Measurements from ENCODE around the gene CUL1.

CUL1 gene

DNA sequence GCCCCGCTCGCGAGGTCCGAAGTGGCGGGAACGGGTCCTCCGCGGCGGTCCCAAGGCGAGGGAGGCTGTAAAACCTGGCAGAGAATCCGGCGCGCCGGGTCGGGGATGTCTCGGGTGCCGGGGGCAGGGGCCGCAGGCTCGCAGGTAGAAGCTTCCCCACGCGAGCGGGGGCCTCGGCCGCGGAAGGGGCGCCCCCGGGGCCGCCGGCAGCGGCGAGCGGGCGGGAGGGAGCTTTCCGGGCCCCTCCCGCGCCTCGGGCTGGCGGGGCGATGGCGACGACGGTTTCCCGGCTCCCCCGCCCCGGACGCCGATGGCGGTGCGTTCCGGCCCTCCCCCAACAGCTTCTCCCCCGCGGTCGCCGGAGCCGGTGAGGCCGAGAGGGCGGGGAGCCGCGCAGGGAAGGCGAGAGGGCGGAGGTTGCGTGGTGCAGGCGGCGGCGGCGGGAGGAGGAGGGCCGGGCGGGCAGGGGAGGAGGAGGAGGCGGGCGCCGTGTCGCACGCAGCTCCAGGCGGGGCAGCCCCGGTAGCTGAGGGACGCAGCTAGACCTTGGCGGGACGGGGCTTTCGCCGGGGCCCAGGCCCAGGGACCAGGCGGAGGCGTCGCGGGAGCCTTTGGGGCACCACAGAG, at the start of gene CUL1:
Gene CUL1, plus strand, starts transcription at position 507 of the 627 bp plus-strand sequence. CDS start 31,220 bp downstream, outside the sequence.
- peak within 1 kb of the TSS; percentile 65 to 94 (median 87) for H3K4me3 ChIP-seq

GRCh38 chr7:148650232-148650858, 48.4 kb upstream of the CUL1 start:
- no peak overlapping the region for H3K27ac ChIP-seq

More for the DNA sequence above, at the start of gene CUL1:
- H3K27ac ChIP-seq = peak within 1 kb of the TSS; percentile 90 to 100 (median 98)

DNA sequence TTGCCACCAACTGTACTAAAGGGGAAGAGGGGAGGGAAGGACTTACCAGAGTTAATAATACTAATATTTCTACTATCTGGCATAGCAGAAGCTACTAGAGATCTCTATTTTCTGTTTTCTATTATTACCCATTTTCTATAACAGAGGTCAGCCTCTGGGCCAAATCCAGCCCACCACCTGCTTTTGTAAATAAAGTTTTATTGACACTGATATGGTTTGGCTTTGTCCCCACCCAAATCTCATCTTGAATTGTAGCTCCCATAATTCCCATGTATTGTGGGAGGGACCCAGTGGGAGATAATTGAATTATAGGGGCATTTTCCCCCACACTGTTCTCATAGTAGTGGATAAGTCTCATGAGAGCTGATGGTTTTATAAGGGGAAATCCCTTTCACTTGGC, 45.9 kb upstream of the CUL1 start:
- Histone ChIP-seq H3K4me3 (no peak overlapping the region), H3K27ac (no peak overlapping the region)

More at GRCh38 chr7:148650232-148650858, 48.4 kb upstream of the CUL1 start:
- H3K4me3 ChIP-seq = no peak overlapping the region

DNA sequence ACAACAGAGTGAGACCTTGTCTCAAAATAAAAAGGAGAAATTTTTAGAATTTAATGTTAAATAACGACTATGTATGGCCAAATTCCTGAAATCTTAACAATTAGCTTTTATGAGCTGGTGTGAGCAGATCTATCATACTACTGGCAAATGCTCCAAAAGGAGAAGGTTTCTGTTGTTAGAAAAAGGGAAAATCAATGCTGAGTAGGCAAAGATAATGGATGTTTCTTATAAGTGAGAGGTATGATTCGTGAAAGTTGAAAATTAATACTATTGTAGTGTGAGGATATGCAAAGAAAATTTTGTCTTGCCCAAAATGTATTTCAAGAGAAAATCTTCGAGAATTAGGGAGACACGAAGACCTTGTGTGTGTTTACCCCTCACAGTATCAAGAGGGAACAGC, 40.8 kb upstream of the CUL1 start:
- H3K4me3 ChIP-seq = no peak overlapping the region
- H3K27ac ChIP-seq = no peak overlapping the region

GRCh38 chr7:148661471-148661870, 37.2 kb upstream of the CUL1 start:
- H3K4me3 ChIP-seq = no peak overlapping the region
- no peak overlapping the region for H3K27ac ChIP-seq

DNA sequence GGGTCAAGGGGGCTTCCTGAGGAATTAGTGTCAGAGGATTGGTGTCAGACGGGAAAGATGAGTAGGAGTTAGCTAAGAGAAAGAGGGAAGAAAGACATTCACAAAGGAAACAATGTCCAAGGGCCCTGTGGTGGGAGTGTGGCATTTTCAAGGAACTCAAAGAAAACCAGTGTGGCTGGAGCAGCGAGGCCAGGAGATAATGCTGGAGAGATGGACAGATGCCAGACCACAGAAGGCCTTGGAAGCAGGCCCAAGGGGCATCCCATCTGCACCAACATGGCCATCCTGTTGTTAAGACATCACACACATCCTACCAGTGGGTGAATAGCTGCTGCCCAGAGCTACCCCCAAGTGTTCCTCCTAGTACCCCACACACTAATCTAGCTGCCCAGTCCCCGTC, 36.1 kb upstream of the CUL1 start:
- no peak overlapping the region for H3K27ac ChIP-seq

DNA sequence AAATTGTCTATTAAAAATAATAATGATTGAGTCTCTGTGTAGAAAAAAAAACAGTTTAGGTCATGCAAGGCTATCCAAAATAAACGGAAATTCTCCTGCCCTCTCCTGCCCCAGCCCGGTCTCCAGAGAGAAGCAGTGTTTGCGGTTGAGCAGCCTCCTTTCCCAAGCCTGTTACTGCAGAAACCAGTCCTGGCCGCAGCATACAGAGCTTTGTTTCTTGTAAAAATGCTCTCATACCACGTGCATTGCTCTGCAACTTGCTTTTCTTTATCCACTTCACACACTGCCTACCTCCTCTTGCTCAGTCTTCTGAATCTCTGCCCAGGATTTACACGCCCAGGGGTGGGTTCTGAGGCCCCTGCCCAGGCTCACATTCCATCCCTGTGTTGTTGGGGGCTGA, 34.4 kb upstream of the CUL1 start:
- Histone ChIP-seq H3K4me3 (no peak overlapping the region), H3K27ac (no peak overlapping the region)

More for the DNA sequence above, 36.1 kb upstream of the CUL1 start:
- no peak overlapping the region for H3K4me3 ChIP-seq

- no peak overlapping the region for H3K4me3 ChIP-seq
- H3K27ac ChIP-seq = no peak overlapping the region
Measured at GRCh38 chr7:148665221-148665620, 33.5 kb upstream of the CUL1 start.

DNA sequence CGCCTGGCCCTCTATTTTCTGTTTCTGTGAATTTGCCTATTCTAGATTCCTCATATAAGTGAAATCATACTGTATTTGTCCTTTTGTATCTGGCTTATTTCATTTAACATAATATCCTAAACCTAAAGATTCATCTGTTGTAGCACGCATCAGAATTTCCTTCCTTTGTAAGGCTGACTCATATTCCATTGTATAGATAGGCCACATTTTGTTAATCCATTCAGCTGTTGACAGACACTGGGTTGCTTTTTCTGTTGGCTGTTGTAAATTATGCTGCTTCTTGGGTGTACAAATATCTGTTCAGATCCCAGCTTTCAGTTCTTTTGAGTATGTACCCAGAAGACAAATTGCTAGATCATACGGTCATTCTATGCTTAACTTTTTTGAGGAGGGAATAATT, 28.8 kb upstream of the CUL1 start:
- no peak overlapping the region for H3K27ac ChIP-seq
- H3K4me3 ChIP-seq = no peak overlapping the region

GRCh38 chr7:148670374-148670773, 28.3 kb upstream of the CUL1 start:
- no peak overlapping the region for H3K27ac ChIP-seq

GRCh38 chr7:148670807-148671206, 27.9 kb upstream of the CUL1 start:
- Histone ChIP-seq H3K27ac (no peak overlapping the region), H3K4me3 (no peak overlapping the region)

More at GRCh38 chr7:148670374-148670773, 28.3 kb upstream of the CUL1 start:
- H3K4me3 ChIP-seq = no peak overlapping the region

DNA sequence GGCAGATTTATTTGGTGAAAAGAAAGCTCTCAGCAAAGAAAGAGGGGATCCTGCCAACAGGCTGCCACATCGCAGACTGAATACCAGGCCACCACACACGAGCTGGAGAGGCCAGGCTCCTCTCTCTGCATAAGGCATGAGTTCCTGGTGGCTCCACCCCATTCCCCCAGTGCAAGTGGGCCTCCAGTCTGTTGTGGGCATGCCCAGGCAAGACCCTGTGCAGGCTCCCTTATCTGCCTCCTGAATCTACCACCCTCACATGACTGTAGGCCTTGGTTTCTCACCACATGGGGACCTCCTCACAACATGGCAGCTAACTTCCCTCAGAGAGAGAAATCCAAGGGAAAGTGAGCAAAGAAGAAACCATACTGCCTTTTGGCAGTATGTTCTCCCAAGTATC, 26.7 kb upstream of the CUL1 start:
- Histone ChIP-seq H3K27ac (no peak overlapping the region), H3K4me3 (no peak overlapping the region)

DNA sequence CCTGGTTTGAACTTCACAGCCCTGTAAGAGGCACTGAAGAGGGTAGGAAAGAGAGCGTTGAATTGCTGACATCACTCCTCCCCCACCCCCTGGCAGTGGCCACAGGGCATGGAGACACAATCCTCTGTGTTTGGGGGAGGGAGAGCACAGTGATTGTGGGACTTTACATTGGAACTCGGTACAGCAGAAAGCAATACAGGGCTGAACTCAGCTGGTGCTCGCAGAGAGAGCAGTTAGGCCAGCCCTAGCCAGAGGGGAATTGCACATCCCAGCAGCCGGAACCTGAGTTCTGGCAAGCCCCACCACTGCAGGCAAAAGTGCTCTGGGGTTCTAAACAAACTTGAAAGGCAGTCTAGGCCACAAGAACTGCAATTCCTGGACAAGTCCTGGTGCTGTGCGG, 24.0 kb upstream of the CUL1 start:
- Histone ChIP-seq H3K4me3 (no peak overlapping the region), H3K27ac (no peak overlapping the region)

DNA sequence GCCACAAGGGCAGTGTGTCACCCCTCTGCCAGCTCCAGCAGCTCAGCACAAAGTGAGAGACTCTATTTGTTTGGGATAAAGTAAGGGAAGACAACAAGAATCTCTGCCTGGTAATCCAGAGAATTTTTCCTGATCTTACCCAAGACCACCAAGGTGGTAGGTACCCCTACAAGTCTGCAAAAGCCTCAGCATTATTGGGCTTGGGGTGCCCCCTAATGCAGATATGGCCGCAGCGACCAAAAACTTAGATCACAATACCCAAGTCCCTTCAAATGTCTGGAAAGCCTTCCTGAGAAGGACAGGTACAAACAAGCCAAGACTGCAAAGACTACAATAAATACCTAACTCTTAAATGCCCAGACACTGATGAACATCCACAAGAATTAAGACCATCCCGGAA, 22.4 kb upstream of the CUL1 start:
- no peak overlapping the region for H3K4me3 ChIP-seq

DNA sequence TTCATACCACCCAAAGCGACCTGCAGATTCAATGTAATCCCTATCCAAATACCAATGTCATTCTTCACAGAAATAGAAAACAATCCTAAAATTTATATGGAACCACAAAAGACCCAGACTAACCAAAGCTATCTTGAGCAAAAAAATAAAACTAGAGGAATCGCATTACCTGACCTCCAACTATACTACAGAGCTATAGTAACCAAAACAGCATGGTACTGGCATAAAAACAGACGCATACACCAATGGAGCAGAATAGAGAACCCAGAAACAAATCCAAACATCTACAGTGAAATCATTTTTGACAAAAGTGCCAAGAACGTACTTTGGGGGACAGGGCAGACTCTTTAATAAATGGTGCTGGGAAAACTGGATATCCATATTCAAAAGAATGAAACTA, 16.9 kb upstream of the CUL1 start:
- no peak overlapping the region for H3K4me3 ChIP-seq
- H3K27ac ChIP-seq = no peak overlapping the region

More for the DNA sequence above, 22.4 kb upstream of the CUL1 start:
- no peak overlapping the region for H3K27ac ChIP-seq

GRCh38 chr7:148684289-148684830, 14.3 kb upstream of the CUL1 start:
- H3K27ac ChIP-seq = no peak overlapping the region

GRCh38 chr7:148686312-148686937, 12.3 kb upstream of the CUL1 start:
- Histone ChIP-seq H3K4me3 (no peak overlapping the region), H3K27ac (no peak overlapping the region)

More at GRCh38 chr7:148684289-148684830, 14.3 kb upstream of the CUL1 start:
- no peak overlapping the region for H3K4me3 ChIP-seq

- H3K4me3 ChIP-seq = no peak overlapping the region
- H3K27ac ChIP-seq = no peak overlapping the region
Measured at GRCh38 chr7:148687555-148687954, 11.1 kb upstream of the CUL1 start.

DNA sequence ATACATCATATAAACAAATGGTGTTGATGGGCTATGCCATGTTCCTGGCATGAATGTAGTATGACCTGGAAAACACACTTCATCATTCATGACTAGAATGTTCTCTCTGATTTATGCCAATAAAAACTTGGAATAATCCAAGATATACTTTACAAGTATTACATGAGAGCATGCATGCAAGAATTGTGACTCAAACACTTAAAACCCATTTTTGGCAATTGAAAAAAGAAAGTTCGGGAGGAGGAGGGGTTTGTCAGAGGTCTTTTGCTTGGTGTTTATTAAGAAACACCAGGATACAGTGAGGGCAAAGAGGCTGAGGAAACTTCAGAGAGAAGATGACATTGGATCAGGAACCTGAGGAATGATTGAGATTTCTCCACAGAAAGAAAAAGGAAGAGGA, 10.2 kb upstream of the CUL1 start:
- no peak overlapping the region for H3K4me3 ChIP-seq
- no peak overlapping the region for H3K27ac ChIP-seq

DNA sequence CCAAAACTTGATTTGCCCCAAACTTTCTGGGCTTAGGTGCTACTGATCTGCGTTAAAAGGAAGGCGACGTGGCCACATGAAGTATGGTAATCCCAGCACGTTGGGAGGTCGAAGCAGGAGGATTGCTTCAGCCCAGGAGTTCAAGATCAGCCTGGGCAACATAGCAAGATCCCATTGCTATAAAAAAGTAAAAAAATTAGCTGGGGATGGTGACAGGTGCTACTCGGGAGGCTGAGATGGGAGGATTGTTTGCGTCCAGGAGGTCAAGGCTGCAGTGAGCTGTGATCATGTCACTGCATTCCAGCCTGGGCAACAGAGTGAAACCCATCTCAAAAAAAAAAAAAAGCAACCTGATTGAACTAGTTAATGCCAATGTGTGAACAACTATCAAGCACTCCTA, 5.1 kb upstream of the CUL1 start:
- no peak overlapping the region for H3K27ac ChIP-seq

DNA sequence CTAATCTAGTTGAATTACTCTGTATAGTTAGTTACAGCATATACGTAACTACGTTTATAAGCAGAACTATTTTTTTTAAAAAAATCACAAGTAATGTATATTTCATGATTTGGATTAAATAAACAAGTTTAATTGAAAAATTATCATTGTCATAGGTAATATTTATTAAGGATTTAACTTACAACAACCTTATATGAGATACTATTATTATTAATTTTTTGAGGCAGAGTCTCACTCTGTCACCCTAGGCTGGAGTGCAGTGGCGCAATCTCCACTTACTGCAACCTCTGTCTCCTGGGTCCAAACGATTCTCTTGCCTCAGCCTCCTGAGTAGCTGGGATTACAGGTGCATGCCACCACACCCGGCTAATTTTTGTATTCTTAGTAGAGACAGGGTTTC, 4.1 kb upstream of the CUL1 start:
- no peak overlapping the region for H3K4me3 ChIP-seq
- no peak overlapping the region for H3K27ac ChIP-seq

More for the DNA sequence above, 5.1 kb upstream of the CUL1 start:
- H3K4me3 ChIP-seq = no peak overlapping the region

Measured in skin epidermis (tissue), 12 donors.